IPS DF 19.7 (cell line): ENCODE results near the gene IBTK.
"Not testable (repeated sequence)": the region's sequence is repeated elsewhere in the genome, so short reads cannot be mapped to it uniquely, and the experiment has no call there.

Experiments
- DNase-seq: peaks from one replicate; pipeline ENCODE4 v3.0.0-alpha.2; 2013; ENCODE audit warnings: low read depth, low spot score

The IBTK gene

DNA sequence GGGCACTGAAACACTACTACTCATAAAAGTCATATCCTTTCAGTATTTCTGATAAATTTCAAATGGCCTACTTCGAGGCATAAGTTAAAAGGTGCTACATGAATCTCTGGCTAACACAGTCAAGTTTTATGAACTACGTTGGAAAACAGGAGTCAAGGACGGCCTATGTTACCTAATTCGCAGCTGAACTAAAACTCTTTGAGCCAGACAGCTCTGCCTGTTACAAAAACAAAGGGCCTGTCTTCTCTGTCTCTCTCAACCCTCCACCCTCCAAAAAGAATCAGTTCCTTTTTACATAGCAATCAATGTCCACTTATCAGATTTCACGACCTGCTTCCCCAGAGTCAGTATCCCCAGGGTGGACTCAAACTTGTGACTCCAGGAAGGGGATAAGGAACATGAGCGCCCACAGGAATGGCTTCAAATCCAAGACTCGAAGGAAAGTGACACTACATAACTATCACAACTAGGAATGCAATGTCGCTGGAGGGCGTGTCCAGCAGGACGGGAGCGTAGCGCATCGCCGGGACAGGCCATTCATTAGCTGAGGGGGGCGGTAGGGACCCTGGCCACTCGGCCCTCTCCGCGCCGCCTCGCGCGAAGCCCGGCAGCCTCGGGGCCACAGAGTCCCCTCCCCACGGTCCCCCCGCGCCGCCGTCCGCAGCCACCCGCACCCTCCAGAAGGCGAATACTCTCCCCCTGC, 591 bp downstream of the IBTK start:
- no peak for DNase-seq

- DNase-seq: no peak
Observed at GRCh38 chr6:82246370-82246769, 1.2 kb downstream of the IBTK start.

DNA sequence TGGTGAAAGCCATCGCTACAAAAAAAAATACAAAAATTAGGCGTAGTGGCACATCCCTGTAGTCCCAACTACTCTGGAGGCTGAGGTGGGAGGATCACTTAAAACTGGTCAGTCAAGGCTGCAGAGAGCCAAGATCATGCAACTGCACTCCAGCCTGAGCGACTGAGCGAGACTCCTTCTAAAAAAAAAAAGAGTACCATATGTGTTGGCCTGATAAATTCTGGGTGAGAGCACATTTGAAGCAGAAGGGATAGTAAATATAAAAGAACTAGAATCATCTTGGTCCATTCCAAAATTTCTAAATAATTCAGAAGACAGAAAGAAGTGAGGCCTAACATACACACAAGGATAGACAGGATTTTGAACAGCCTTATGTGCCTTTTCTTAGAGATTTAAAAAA, 2.2 kb downstream of the IBTK start:
- no peak for DNase-seq

DNA sequence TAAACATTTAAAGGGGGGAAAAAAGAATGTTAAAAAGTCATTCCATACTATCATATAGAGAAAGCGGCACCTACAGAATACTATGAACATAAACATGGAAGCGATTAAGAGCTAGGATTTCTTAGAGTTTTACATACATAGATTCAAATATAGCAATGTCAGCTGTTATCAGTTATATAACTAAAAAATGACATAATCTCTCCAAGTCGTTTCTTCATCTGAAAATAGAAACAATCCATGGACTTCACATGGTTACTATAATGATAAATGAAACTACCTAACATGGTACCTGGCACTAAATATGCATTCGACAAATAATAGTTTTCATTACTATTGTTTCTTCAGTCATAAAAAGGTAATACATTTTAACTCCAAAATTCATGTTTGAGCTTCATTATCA, 3.7 kb downstream of the IBTK start:
- DNase-seq: no peak

DNA sequence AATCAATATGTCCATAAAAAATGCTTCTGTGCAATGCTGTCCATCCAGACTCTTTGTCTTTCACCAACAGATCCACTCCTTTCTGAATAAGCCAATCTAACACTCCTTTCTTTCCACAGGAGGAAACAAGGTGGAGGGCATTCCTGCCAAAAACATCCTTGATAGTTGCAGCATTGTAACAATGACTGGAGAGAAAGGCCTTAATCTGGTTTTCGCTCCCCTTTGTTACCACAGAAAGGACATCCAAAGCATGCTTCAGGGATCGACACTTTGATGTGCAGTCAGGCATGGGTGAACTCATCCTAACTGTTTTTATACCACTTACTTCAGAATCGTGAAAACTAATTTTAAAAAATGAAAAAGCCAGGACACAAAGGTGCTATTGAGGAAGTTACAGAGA, 7.4 kb downstream of the IBTK start:
- no peak for DNase-seq

- DNase-seq: no peak
Observed at GRCh38 chr6:82239597-82239996, 7.9 kb downstream of the IBTK start.

DNA sequence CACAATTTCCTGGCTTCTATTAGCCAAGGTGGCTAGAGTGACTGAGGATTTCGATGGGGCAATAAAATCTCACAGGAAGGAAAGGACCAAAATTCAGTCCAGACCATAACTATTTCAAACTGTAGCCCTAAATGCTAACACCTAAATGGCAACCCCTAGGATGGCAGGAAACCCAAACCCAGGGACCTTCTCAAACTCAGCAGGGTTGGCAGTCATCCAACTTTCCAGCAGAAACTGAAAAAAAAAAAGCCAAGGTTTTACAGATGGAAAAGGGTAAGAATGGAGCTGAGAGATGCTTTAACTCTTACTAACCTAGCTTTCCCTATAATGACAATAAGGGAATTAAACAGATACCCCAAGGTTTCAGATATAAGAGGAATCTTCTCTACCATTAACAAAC, 10.5 kb downstream of the IBTK start:
- no peak for DNase-seq

DNA sequence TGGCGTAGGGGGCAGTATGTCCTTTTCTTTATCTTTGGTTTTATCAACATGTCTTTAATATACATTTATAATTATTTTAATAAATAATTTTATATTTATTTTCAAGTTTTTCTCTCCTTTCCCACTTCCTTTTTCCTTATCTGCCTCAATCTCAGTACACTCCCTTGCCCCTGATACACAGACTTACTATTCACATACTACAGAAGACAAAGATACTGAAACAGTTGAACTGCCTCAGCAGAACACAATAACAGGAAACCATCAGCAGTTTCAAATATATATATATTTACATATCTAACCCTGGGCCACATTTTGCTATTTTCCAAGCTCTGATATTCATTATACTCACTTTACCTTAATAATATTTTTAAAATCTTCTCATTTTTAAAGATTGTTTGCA, 19.8 kb downstream of the IBTK start:
- DNase-seq: no peak

DNA sequence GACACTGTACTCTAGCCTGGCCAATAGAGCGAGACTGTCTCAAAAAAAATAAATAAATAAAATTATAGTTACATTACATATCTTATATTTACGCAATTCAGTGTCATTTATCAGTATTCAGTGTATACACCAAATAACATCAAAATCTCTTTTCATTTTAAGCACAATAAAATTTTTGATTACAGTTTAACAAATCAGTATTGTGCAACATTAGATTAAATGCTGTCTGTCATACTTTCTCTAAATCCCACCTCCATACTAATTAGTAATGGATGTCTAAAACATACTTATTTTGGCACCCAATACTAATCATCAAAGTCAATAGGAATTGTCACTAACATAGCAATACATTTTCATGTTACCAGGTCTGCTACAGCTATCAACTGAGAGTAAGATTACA, 27.4 kb downstream of the IBTK start:
- no peak for DNase-seq

DNA sequence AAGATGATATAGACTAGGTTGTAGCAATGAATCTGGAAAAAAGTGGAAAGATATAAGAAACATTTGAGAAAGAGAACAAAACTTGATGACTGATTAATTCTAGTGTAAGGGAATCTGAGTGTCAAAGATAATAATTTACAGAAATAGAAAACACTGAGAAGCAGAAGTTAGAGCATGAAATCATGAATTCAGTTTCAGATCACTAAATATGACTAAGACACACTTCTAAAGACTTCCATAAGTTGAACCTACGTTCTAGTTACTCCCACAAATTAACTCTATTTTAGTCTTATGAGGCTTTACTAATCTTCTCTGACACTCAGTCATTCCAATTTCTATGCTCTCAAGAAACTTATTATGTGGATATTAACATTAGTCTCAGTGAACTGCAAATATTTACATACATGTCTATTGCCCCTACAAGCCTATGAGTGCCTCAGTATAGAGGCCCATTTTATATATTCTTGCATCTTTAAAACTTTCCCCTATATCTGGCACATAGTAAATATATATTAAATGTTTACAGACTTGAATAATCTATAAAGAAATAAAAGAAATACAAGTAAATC, 30.4 kb downstream of the IBTK start:
- DNase-seq: no peak

- no peak for DNase-seq
Observed at GRCh38 chr6:82216549-82216948, 31.0 kb downstream of the IBTK start.

GRCh38 chr6:82211326-82211725, 36.2 kb downstream of the IBTK start:
- DNase-seq: no peak

- no peak for DNase-seq
Observed at GRCh38 chr6:82208913-82209312, 38.6 kb downstream of the IBTK start.

- DNase-seq: no peak
Observed at GRCh38 chr6:82205930-82206392, 41.6 kb downstream of the IBTK start.

GRCh38 chr6:82204020-82204419, 43.5 kb downstream of the IBTK start:
- DNase-seq: no peak

DNA sequence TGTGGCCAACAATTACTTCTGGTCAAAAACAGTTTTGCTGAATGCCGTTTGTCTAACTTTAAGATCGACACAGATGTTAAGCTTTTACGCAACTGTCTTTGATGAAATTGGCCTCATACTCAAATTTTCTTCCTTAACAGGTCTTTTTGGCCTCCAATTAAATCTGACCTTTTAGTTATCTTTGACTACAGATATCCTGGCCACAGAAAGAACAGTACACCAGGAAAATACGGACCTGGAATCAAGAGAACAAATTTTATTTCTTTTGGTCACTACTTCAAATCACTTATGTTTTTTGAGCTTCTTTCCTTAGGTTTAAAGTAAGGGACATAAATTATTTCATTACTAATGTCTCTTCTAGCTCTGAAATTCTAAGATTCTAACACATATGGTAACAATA, 49.8 kb downstream of the IBTK start:
- DNase-seq: no peak

DNA sequence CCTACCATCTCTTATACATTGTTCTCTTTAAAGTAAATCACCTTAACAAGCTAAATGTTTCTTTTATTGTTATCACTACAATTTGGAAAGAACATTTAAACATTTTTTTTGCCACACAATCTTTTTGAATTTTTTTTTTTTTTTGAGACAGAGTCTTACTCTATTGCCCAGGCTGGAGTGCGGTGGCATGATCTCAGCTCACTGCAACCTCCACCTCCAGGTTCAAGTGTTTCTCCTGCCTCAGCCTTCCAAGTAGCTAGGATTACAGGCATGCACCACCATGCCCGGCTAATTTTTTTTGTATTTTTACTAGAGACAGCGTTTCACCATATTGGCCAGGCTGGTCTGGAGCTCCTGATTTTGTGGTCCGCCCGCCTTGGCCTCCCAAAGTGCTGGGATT, 50.3 kb downstream of the IBTK start:
- not testable (repeated sequence) for DNase-seq

- DNase-seq: no peak
Observed at GRCh38 chr6:82196161-82196560, 51.4 kb downstream of the IBTK start.

- no peak for DNase-seq
Observed at GRCh38 chr6:82195619-82196018, 51.9 kb downstream of the IBTK start.

- no peak for DNase-seq
Observed at GRCh38 chr6:82185948-82186535, 61.5 kb downstream of the IBTK start.

- DNase-seq: no peak
Observed at GRCh38 chr6:82183642-82184282, 63.8 kb downstream of the IBTK start.

DNA sequence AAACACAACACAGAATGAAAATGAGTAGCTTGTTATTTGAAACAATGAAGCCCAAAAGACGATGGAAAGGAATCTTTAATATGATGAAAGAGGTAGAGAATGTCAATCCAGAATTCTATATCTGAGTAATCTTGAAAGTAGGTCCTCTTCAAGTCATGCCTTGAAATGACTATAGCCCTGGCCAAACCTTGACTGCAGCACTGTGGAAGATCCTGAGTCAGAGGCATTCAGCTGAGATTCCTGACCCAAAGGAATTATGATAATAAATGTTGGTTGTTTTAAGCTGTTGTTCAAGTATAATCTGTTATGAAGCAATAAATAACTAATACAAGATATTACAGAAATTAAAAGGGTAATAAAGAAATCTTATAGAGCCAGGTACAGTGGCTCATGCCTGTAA, 64.8 kb downstream of the IBTK start:
- no peak for DNase-seq

GRCh38 chr6:82179415-82179814, 68.1 kb downstream of the IBTK start:
- DNase-seq: no peak
